ENCODE results near the gene GRIN1. TPM values are rescaled to one million over a fixed set of nuclear protein-coding genes. Genes with fewer than 3 reads are reported as not detected.

Gene GRIN1
- total and polyA plus RNA-seq, 10 of the 15 experiments (the other 5 are each of a cell fraction or from before 2014, with no cell fraction given): 0.05 to 0.10 (median 0.06) TPM; not detected in 6

DNA sequence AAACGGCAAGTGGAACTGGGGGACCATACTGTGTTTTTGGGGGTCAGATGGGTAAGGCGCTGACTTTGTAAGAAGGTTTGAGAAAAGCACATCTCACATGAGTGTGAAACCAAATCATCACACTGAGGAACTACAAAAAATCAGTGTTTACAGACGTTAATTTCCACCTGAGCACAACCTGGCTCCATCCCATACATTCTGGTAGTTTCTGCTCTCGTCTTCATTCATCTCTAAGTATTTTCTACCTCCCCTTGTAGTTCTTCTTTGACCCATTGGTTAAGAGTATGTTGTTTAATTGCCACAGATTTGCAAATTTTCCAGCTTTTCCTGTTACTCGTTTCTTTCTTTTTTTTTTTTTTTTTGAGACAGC lies 15.5 kb upstream of the GRIN1 start:
- H3K4me2 ChIP-seq (ENCODE audit: control insufficient read depth, insufficient read depth): peak overlapping the region; percentile 58
- no peaks in the 10 kb centered on the region for H4K20me1 ChIP-seq (ENCODE audit: control insufficient read depth, insufficient read depth)
- BruUV-seq (replicated peaks): no TSS peak
- H3K9ac ChIP-seq (ENCODE audit: control insufficient read depth, insufficient read depth, low read length): no peak overlapping the region
- ChIA-PET POLR2A (interaction anchor here (0.6 to 2.6 kb wide), 15 partner anchors 16 to 453 kb away, joined by 3 to 18 read pairs (median 4); partner anchors contain the start of gene TMEM210), RAD21 (ENCODE audit: unreplicated experiment) (interaction anchor here (0.7 to 2.9 kb wide), 7 partner anchors 27 to 118 kb away, joined by 3 to 26 read pairs (median 5); partner anchors contain the start of genes CYSRT1, RNF208, RNF224 and TUBB4B), CTCF (interaction anchor here (0.6 to 2.6 kb wide), 8 partner anchors 28 to 740 kb away, joined by 3 to 16 read pairs (median 4); partner anchors contain the start of genes CYSRT1 and RNF224), SMC1A (ENCODE audit: uncharacterized antibody, unreplicated experiment) (interaction anchor here (2.6 kb wide), 1 partner anchor 28 kb away, joined by 14 read pairs; no protein-coding TSS in a partner anchor)
- in situ Hi-C loops (cut with MboI) (loop anchor here (5.0 kb wide), 1 partner anchor 104 kb away; the partner anchor contains the start of genes CYSRT1 and RNF224), intact Hi-C loops (cut with micrococcal nuclease; ENCODE audit: unreplicated experiment) (loop anchor here (2.0 kb wide), 1 partner anchor 77 kb away; the partner anchor contains the start of gene TPRN)
- H2AFZ ChIP-seq (ENCODE audit: control insufficient read depth, low read depth, low read length): no peak overlapping the region
- peak overlapping the region; percentile 47 for H3K27ac ChIP-seq (ENCODE audit: control insufficient read depth, insufficient read depth)
- peak; percentile 30 for ATAC-seq
- H3K36me3 ChIP-seq (ENCODE audit: control insufficient read depth in 2 of 2, insufficient read depth in 2 of 2, low read length in 1 of 2): no peaks in the 10 kb centered on the region
- no peaks in the 10 kb centered on the region for H3K9me3 ChIP-seq (replicated peaks; ENCODE audit: control insufficient read depth, insufficient read depth, low read length)
- peak; percentile 91 for DNase-seq (ENCODE audit: low read depth, low spot score)
- H3K27me3 ChIP-seq (replicated peaks in 1 of 2; ENCODE audit: control insufficient read depth in 2 of 2, insufficient read depth in 2 of 2, low read length in 1 of 2): no peaks in the 10 kb centered on the region
- TF ChIP-seq NFYB (IDR thresholded peaks at IDR 0.05; ENCODE audit: insufficient read depth, low read depth, low read length) (peak; percentile 57; the same call in 1 of the 2 replicates), IRF4 (IDR thresholded peaks at IDR 0.05; ENCODE audit: low read depth, low read length) (peak; percentile 33; the same call in 1 of the 2 replicates), JUNB (IDR thresholded peaks at IDR 0.05) (no peak; the same call in 1 of the 2 replicates)
- TF ChIP-seq, protein P1, sequence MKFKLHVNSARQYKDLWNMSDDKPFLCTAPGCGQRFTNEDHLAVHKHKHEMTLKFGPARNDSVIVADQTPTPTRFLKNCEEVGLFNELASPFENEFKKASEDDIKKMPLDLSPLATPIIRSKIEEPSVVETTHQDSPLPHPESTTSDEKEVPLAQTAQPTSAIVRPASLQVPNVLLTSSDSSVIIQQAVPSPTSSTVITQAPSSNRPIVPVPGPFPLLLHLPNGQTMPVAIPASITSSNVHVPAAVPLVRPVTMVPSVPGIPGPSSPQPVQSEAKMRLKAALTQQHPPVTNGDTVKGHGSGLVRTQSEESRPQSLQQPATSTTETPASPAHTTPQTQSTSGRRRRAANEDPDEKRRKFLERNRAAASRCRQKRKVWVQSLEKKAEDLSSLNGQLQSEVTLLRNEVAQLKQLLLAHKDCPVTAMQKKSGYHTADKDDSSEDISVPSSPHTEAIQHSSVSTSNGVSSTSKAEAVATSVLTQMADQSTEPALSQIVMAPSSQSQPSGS (IDR thresholded peaks at IDR 0.05; ENCODE audit: low read length): 0 out of 2 replicates have a peak, but pooled peaks have one; percentile 11
- peaks cover 20% of the 10 kb centered on the region for H3K79me2 ChIP-seq (ENCODE audit: control insufficient read depth, insufficient read depth, low read length)
- 0% methylated on average over 5 of the region's 5 CpGs for WGBS (ENCODE audit: insufficient coverage, insufficient replicate concordance, low lambda C conversion rate, missing lambda C conversion rate)
- FAIRE-seq: peak; percentile 85
- 0 out of 2 replicates have a peak overlapping the region, but pooled peaks have one; percentile 3 for H3K4me3 ChIP-seq
- peaks cover 42% of the 10 kb centered on the region for H3K4me1 ChIP-seq (ENCODE audit: control insufficient read depth, insufficient read depth, low read length)
